ENCODE measurements around the gene RFXANK.

DNA sequence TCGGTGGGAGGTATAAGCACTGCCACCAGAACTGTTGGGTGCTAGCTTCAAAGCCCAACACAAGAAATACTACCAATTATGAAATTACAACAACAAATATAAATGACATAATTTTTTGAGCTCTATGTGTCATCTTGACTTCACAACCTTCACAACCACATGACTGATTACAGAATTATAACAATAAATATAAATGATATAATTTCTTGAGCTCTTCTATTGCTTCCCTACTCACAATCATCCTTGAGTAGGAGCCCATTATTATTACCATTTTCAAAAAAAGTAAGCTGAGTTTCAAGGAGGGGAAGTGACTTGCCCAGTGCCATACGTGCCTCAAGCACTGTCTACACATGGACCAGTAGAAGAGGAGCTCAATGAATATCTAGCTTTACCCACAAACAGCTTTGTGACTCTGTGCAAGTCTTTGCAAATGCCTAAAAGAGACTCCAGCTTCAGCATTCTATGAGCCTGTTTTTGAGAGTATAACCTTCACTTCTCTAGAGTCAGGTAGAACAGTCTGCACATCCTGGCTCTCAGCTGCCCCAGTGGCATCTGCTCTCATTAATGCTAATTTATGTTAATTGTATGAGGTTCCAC is 42.3 kb downstream of the RFXANK start:
- TF ChIP-seq CTCF (IDR thresholded peaks at IDR 0.05) (no peak), POLR2A (IDR thresholded peaks at IDR 0.05) (no peak)
